Gastroesophageal sphincter (tissue), 3 donors: ENCODE results near the gene SLC32A1.

Experiments
- EP300 ChIP-seq: sonication (generic); formaldehyde crosslinking; IDR thresholded peaks from one replicate; pipeline ENCODE4 v1.6.1; 2017; ENCODE audit warnings: antibody characterized with exemption, mild to moderate bottlenecking
- POLR2A ChIP-seq, 2 donors: fragments of 450-650 bp; IDR thresholded peaks; one replicate each; pipeline ENCODE4 v1.6.1; 2017; ENCODE audit warnings: antibody characterized with exemption in 2 of 2, mild to moderate bottlenecking in 2 of 2, moderate library complexity in 1 of 2
- POLR2AphosphoS5 ChIP-seq: sonication (generic); formaldehyde crosslinking; IDR thresholded peaks from one replicate; pipeline ENCODE4 v1.6.1; 2017; ENCODE audit warnings: antibody characterized with exemption
- TF ChIP-seq, protein P1 (sequence below), 4 experiments: fragments of 200-600 bp in 2 of 4; fragments of 450-650 bp in 2 of 4; sonication (generic) in 1 of 4; IDR thresholded peaks; one replicate each; pipeline ENCODE4 v1.5.1; 2017 to 2019; ENCODE audit warnings: antibody characterized with exemption in 4 of 4, mild to moderate bottlenecking in 2 of 4, moderate library complexity in 2 of 4

DNA sequence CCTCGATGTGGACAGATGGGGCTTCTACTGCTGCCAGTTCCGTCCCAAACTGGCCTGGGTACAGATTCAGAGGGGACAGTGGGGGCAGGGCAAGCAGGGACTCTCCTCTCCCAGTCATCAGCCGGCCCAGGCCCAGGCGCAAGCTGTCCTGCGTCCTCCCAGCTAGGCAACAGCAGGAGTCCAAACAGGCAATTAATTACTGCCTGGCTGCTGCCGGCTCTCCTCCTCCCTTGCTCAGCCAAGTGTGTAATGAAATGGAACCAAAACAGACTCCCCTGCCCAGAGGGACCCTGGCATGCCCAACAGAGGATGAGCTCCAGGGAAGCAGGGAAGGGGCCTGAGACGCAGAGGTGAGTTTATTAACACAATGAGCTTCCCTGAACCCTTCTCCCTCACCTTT lies 17.8 kb upstream of the SLC32A1 start:
- TF ChIP-seq, protein P1, sequence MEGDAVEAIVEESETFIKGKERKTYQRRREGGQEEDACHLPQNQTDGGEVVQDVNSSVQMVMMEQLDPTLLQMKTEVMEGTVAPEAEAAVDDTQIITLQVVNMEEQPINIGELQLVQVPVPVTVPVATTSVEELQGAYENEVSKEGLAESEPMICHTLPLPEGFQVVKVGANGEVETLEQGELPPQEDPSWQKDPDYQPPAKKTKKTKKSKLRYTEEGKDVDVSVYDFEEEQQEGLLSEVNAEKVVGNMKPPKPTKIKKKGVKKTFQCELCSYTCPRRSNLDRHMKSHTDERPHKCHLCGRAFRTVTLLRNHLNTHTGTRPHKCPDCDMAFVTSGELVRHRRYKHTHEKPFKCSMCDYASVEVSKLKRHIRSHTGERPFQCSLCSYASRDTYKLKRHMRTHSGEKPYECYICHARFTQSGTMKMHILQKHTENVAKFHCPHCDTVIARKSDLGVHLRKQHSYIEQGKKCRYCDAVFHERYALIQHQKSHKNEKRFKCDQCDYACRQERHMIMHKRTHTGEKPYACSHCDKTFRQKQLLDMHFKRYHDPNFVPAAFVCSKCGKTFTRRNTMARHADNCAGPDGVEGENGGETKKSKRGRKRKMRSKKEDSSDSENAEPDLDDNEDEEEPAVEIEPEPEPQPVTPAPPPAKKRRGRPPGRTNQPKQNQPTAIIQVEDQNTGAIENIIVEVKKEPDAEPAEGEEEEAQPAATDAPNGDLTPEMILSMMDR (IDR thresholded peaks at IDR 0.05) = no peak
- TF ChIP-seq POLR2A (IDR thresholded peaks at IDR 0.05) = no peak
- TF ChIP-seq POLR2AphosphoS5 = no peak
- TF ChIP-seq EP300 = no peak
